ENCODE results near the gene ZDHHC14. TPM values are rescaled to one million over a fixed set of nuclear protein-coding genes. Genes with fewer than 3 reads are reported as not detected.

ZDHHC14 gene
- total and polyA plus RNA-seq, 5 donors = 10.6 to 22.1 (median 20.2) TPM

- Histone ChIP-seq H3K4me1 (ENCODE audit: control insufficient read depth, insufficient read depth, low read length) (peaks cover 19% of the 10 kb centered on the region), H3K27me3 (ENCODE audit: control insufficient read depth, insufficient read depth) (no peaks in the 10 kb centered on the region), H3K27ac (ENCODE audit: low read length) (peak overlapping the region; percentile 96), H3K9me3 (ENCODE audit: control insufficient read depth, low read length) (no peaks in the 10 kb centered on the region), H3K4me3 (ENCODE audit: low read length) (no peak overlapping the region)
- WGBS = 62% methylated on average over 3 of the region's 3 CpGs
- intact Hi-C loops (cut with DNase I) = loop anchor here in 2 of 4 donors (5.0 to 10.0 kb wide), 2 partner anchors 46 to 104 kb away; partner anchors contain the start of gene ZDHHC14 (in 1 of the 2)
- ATAC-seq (peak; percentile 46 to 70), DNase-seq (no peak)
These were observed 49.8 kb downstream of the ZDHHC14 start for GRCh38 chr6:157430834-157431233.

GRCh38 chr6:157432231-157432891 lies 51.4 kb downstream of the ZDHHC14 start:
- H3K27ac ChIP-seq (ENCODE audit: low read length) = no peak overlapping the region
- intact Hi-C loops (cut with DNase I) = loop anchor here in 2 of 4 donors (5.0 to 10.0 kb wide), 2 partner anchors 48 to 105 kb away; partner anchors contain the start of gene ZDHHC14 (in 1 of the 2)
- no peak for ATAC-seq
- H3K4me3 ChIP-seq (ENCODE audit: low read length) = no peak overlapping the region
- peaks cover 28% of the 10 kb centered on the region for H3K4me1 ChIP-seq (ENCODE audit: control insufficient read depth, insufficient read depth, low read length)
- DNase-seq = no peak
- H3K9me3 ChIP-seq (ENCODE audit: control insufficient read depth, low read length) = no peaks in the 10 kb centered on the region
- WGBS = 62% methylated on average over 7 of the region's 7 CpGs
- no peaks in the 10 kb centered on the region for H3K27me3 ChIP-seq (ENCODE audit: control insufficient read depth, insufficient read depth)

- WGBS = 96% methylated on average over 11 of the region's 11 CpGs
These were observed 51.9 kb downstream of the ZDHHC14 start for GRCh38 chr6:157432892-157433265.

GRCh38 chr6:157433678-157434081 lies 52.7 kb downstream of the ZDHHC14 start:
- peak overlapping the region; percentile 57 for H3K27ac ChIP-seq (ENCODE audit: low read length)
- intact Hi-C loops (cut with DNase I) = loop anchor here in 2 of 4 donors (5.0 to 10.0 kb wide), 2 partner anchors 49 to 106 kb away; partner anchors contain the start of gene ZDHHC14 (in 1 of the 2)
- peaks cover 28% of the 10 kb centered on the region for H3K4me1 ChIP-seq (ENCODE audit: control insufficient read depth, insufficient read depth, low read length)
- DNase-seq (no peak), ATAC-seq (peak; percentile 17 to 36)
- WGBS = 47% methylated on average over 3 of the region's 3 CpGs
- H3K27me3 ChIP-seq (ENCODE audit: control insufficient read depth, insufficient read depth) = no peaks in the 10 kb centered on the region
- no peak overlapping the region for H3K4me3 ChIP-seq (ENCODE audit: low read length)
- H3K9me3 ChIP-seq (ENCODE audit: control insufficient read depth, low read length) = no peaks in the 10 kb centered on the region

More at GRCh38 chr6:157432892-157433265, 51.9 kb downstream of the ZDHHC14 start:
- no peak for ATAC-seq
- Histone ChIP-seq H3K27me3 (ENCODE audit: control insufficient read depth, insufficient read depth) (no peaks in the 10 kb centered on the region), H3K9me3 (ENCODE audit: control insufficient read depth, low read length) (no peaks in the 10 kb centered on the region), H3K4me3 (ENCODE audit: low read length) (no peak overlapping the region), H3K27ac (ENCODE audit: low read length) (no peak overlapping the region), H3K4me1 (ENCODE audit: control insufficient read depth, insufficient read depth, low read length) (peaks cover 28% of the 10 kb centered on the region)
- intact Hi-C loops (cut with DNase I) = loop anchor here in 2 of 4 donors (5.0 to 10.0 kb wide), 2 partner anchors 48 to 106 kb away; partner anchors contain the start of gene ZDHHC14 (in 1 of the 2)
- DNase-seq = no peak

DNA sequence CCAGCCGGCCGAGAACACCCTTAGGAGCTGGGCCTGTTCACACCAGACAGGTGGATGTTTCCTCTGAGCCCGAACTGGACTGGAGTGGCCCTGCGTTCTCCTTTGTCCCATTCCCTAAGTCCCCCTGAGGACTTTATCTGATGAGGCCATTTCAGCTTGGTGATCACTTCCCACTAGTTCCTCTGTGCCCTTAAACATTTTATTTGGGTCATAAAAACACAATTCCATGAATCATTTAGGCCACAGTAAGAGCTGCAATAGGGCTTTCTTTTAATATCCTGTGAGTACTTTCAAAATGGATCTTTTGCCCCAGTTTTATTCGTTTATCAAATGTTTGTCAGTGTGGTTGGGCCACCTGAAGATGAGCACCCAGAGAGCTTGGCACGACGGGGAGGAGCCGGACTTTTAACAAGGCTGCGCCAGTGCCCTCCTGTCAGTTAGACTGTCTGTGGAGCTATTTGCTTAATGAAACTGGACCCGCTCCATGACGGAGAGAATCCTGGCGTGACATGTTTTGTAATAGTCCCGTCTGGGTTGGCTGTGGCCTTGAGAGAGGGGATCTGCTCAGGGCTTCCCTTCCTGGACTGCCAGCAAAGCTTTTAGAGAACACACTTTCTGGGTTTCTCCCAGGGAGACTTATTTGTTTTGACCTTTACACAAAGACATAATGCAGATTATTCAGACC lies 53.5 kb downstream of the ZDHHC14 start:
- H3K4me1 ChIP-seq (ENCODE audit: control insufficient read depth, insufficient read depth, low read length) = peaks cover 25% of the 10 kb centered on the region
- intact Hi-C loops (cut with DNase I) = loop anchor here in 2 of 4 donors (5.0 to 10.0 kb wide), 2 partner anchors 50 to 107 kb away; partner anchors contain the start of gene ZDHHC14 (in 1 of the 2)
- peak; percentile 72 to 73 for ATAC-seq

GRCh38 chr6:157436219-157436943 lies 55.4 kb downstream of the ZDHHC14 start:
- H3K9me3 ChIP-seq (ENCODE audit: control insufficient read depth, low read length) = no peaks in the 10 kb centered on the region
- 33% methylated on average over 13 of the region's 13 CpGs for WGBS
- intact Hi-C loops (cut with DNase I) = loop anchor here in 1 of 4 donors (10.0 kb wide), 1 partner anchor 52 kb away; the partner anchor contains the start of gene ZDHHC14
- ATAC-seq = peak; percentile 25 to 27
- H3K4me1 ChIP-seq (ENCODE audit: control insufficient read depth, insufficient read depth, low read length) = peaks cover 23% of the 10 kb centered on the region
- H3K4me3 ChIP-seq (ENCODE audit: low read length) = no peak overlapping the region
- peak overlapping the region; percentile 37 for H3K27ac ChIP-seq (ENCODE audit: low read length)
- no peaks in the 10 kb centered on the region for H3K27me3 ChIP-seq (ENCODE audit: control insufficient read depth, insufficient read depth)
- peak in 1 of 3 donors; percentile 55 for DNase-seq

More for the DNA sequence above, 53.5 kb downstream of the ZDHHC14 start:
- H3K4me3 ChIP-seq (ENCODE audit: low read length) = no peak overlapping the region
- H3K27ac ChIP-seq (ENCODE audit: low read length) = peak overlapping the region; percentile 96
- H3K27me3 ChIP-seq (ENCODE audit: control insufficient read depth, insufficient read depth) = no peaks in the 10 kb centered on the region
- DNase-seq = peak; percentile 70 to 85 (median 77)
- WGBS = 60% methylated on average over 13 of the region's 13 CpGs
- H3K9me3 ChIP-seq (ENCODE audit: control insufficient read depth, low read length) = no peaks in the 10 kb centered on the region

DNA sequence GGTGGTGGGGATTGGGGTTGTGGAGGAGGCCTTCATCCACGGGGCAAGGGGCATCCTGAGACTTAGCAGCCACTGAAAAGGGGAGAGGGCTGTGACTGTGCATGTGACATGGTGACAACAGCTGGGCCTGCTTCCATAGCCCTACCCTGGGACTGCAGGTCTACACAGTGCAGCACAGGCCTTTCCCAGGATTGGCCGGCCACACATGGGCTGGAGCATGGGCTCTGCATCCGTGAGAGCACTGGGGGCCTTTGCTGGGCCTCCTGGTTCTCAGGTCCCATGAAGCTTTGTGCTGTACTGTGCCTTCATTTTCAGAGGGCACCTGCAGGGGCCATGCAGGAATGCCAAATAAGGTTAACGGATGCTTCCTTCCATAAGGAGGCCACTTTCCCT lies 56.0 kb downstream of the ZDHHC14 start:
- intact Hi-C loops (cut with DNase I) = loop anchor here in 1 of 4 donors (10.0 kb wide), 1 partner anchor 52 kb away; the partner anchor contains the start of gene ZDHHC14

DNA sequence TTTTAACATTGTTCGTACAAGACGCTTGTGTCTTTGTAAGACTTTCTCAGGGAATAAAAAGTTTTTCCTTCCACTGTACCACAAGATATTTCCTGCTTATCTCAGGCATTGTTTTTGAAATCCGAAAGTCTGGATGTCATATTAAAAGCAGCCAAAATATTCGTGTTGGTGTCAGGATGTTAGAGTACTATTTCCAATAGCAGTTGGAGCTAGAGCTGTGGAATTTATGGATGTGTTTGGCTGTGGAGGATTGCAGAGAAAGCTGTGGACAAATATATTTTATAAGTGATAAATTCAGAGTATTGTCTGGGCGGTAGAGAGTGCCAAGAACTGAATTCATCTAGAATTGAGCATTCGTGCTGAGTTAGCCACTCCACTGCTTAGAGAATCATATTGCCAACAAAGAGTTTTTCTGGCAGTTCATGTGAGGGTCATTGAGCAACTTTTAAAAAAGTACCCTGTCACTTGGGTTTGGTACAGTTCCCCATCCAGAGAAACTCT lies 57.7 kb downstream of the ZDHHC14 start:
- DNase-seq (no peak), ATAC-seq (peak; percentile 42 to 73)
- intact Hi-C loops (cut with DNase I) = loop anchor here in 1 of 4 donors (10.0 kb wide), 1 partner anchor 54 kb away; the partner anchor contains the start of gene ZDHHC14
- 17% methylated on average over 6 of the region's 6 CpGs for WGBS
- H3K27ac ChIP-seq (ENCODE audit: low read length) = no peak overlapping the region
- no peak overlapping the region for H3K4me3 ChIP-seq (ENCODE audit: low read length)
- peaks cover 19% of the 10 kb centered on the region for H3K4me1 ChIP-seq (ENCODE audit: control insufficient read depth, insufficient read depth, low read length)
- no peaks in the 10 kb centered on the region for H3K27me3 ChIP-seq (ENCODE audit: control insufficient read depth, insufficient read depth)
- no peaks in the 10 kb centered on the region for H3K9me3 ChIP-seq (ENCODE audit: control insufficient read depth, low read length)

More for the DNA sequence above, 56.0 kb downstream of the ZDHHC14 start:
- peak in 1 of 3 donors; percentile 75 for DNase-seq
- WGBS = 70% methylated on average over 4 of the region's 4 CpGs
- no peaks in the 10 kb centered on the region for H3K9me3 ChIP-seq (ENCODE audit: control insufficient read depth, low read length)
- H3K27me3 ChIP-seq (ENCODE audit: control insufficient read depth, insufficient read depth) = no peaks in the 10 kb centered on the region
- H3K4me1 ChIP-seq (ENCODE audit: control insufficient read depth, insufficient read depth, low read length) = peaks cover 23% of the 10 kb centered on the region
- ATAC-seq = peak; percentile 24 to 52
- peak overlapping the region; percentile 2 for H3K27ac ChIP-seq (ENCODE audit: low read length)
- H3K4me3 ChIP-seq (ENCODE audit: low read length) = no peak overlapping the region

- WGBS = 71% methylated on average over 1 of the region's 1 CpG
- intact Hi-C loops (cut with DNase I) = no loop called here
- ATAC-seq (no peak), DNase-seq (no peak)
- no peaks in the 10 kb centered on the region for H3K9me3 ChIP-seq (ENCODE audit: control insufficient read depth, low read length)
- no peaks in the 10 kb centered on the region for H3K27me3 ChIP-seq (ENCODE audit: control insufficient read depth, insufficient read depth)
- no peak overlapping the region for H3K4me3 ChIP-seq (ENCODE audit: low read length)
- peaks cover 15% of the 10 kb centered on the region for H3K4me1 ChIP-seq (ENCODE audit: control insufficient read depth, insufficient read depth, low read length)
- H3K27ac ChIP-seq (ENCODE audit: low read length) = no peak overlapping the region
These were observed 59.2 kb downstream of the ZDHHC14 start for GRCh38 chr6:157440171-157440570.

DNA sequence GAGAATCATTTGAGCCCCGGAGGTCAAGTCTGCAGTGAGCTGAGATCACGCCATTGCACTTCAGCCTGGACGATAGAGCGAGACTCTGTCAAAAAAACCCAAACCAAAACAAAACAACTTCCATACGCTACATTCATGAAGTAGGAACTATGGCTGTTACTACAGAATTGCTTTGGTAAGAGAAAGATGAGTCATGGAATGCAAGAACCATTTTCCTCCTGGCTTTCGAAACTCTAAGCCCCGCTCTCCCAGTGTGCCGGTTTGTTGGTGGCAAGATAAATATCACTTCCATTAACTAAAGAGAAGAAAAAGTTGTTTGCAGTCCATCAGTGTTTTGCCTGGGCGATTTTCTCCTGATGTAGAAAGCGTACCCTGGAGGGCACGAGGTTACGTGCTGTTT lies 61.3 kb downstream of the ZDHHC14 start:
- Histone ChIP-seq H3K27ac (ENCODE audit: low read length) (no peak overlapping the region), H3K9me3 (ENCODE audit: control insufficient read depth, low read length) (no peaks in the 10 kb centered on the region), H3K27me3 (ENCODE audit: control insufficient read depth, insufficient read depth) (no peaks in the 10 kb centered on the region), H3K4me1 (ENCODE audit: control insufficient read depth, insufficient read depth, low read length) (peaks cover 2% of the 10 kb centered on the region), H3K4me3 (ENCODE audit: low read length) (no peak overlapping the region)
- intact Hi-C loops (cut with DNase I) = no loop called here
- 89% methylated on average over 12 of the region's 12 CpGs for WGBS
- DNase-seq (no peak), ATAC-seq (no peak)

All from right cardiac atrium (tissue), 5 donors.